IMR-90 (cell line): ENCODE data around the gene DVL1. TPM values are rescaled to one million over a fixed set of nuclear protein-coding genes. Genes with fewer than 3 reads are reported as not detected.

Experiments used
- ATAC-seq: fragments of 200-7000 bp; cut with Tn5 transposase; 2 replicates; pipeline ENCODE4 v1.9.1; 2020; ENCODE audit warnings: low read depth, mild to moderate bottlenecking, moderate library complexity
- BruUV-seq: library from RNA; stranded (reverse); fragments of 400-500 nt; replicated peaks from 2 replicates; lab custom pipeline; 2021; lab: Mats Ljungman, UMichigan
- CTCF ChIA-PET: fragments of 300-600 bp; formaldehyde crosslinking; extraction: SDS; loops from one replicate; lab custom pipeline; 2021; ENCODE audit warnings: antibody characterized with exemption; lab: Yijun Ruan, JAX
- POLR2A ChIA-PET: fragments of 300-600 bp; sonication (Branson Sonifier 250); formaldehyde crosslinking; loops from one replicate; lab custom pipeline; 2022; ENCODE audit warnings: antibody characterized with exemption; ENCODE audit not compliant: unreplicated experiment; lab: Charles Lee
- DNase-seq: peaks from one replicate; pipeline ENCODE4 v3.0.0; 2013
- H2AFZ ChIP-seq: replicated peaks from 2 replicates; pipeline ENCODE3; 2013; ENCODE audit warnings: low read length, mild to moderate bottlenecking; ENCODE audit not compliant: poor library complexity
- H2AK5ac ChIP-seq: 2 replicates; pipeline ENCODE4 v1.6.1; 2013; ENCODE audit warnings: low read depth, low read length, inconsistent platforms
- H2AK9ac ChIP-seq: replicated peaks from 2 replicates; pipeline ENCODE3; 2013; ENCODE audit warnings: mild to moderate bottlenecking, low read depth, low read length, moderate library complexity; ENCODE audit not compliant: poor library complexity
- H2BK120ac ChIP-seq: 2 replicates; pipeline ENCODE4 v1.6.1; 2013; ENCODE audit warnings: low read depth, low read length, inconsistent platforms
- H2BK15ac ChIP-seq: 3 replicates; pipeline ENCODE4 v1.6.1; 2013; ENCODE audit warnings: low read depth, low read length, inconsistent platforms
- H2BK20ac ChIP-seq: 2 replicates; pipeline ENCODE4 v1.6.1; 2013; ENCODE audit warnings: low read depth, mild to moderate bottlenecking, inconsistent platforms, low read length, moderate library complexity
- H2BK5ac ChIP-seq: 2 replicates; pipeline ENCODE4 v1.6.1; 2013; ENCODE audit warnings: mild to moderate bottlenecking, low read depth, low read length, inconsistent platforms; ENCODE audit not compliant: poor library complexity, severe bottlenecking
- H3K14ac ChIP-seq: replicated peaks from 2 replicates; pipeline ENCODE4 v1.6.1; 2013; ENCODE audit warnings: low read depth, low read length, inconsistent platforms
- H3K18ac ChIP-seq: 2 replicates; pipeline ENCODE4 v1.6.1; 2013; ENCODE audit warnings: low read depth, low read length, control low read depth
- H3K23ac ChIP-seq: 2 replicates; pipeline ENCODE4 v1.6.1; 2013; ENCODE audit warnings: low read depth, low read length, inconsistent platforms
- H3K27ac ChIP-seq: 2 replicates; pipeline ENCODE4 v1.5.1; 2013; ENCODE audit warnings: mild to moderate bottlenecking, control low read depth, low read length; ENCODE audit not compliant: insufficient read depth
- H3K27me3 ChIP-seq: 2 replicates; pipeline ENCODE4 v1.6.1; 2013; ENCODE audit warnings: low read length; ENCODE audit not compliant: control insufficient read depth, insufficient read depth
- H3K36me3 ChIP-seq: 2 replicates; pipeline ENCODE4 v1.6.1; 2013; ENCODE audit warnings: low read length, mixed read lengths; ENCODE audit not compliant: control insufficient read depth, insufficient read depth
- H3K4ac ChIP-seq: 2 replicates; pipeline ENCODE4 v1.6.1; 2013; ENCODE audit warnings: low read depth, low read length, inconsistent platforms
- H3K4me1 ChIP-seq: 2 replicates; pipeline ENCODE4 v1.6.1; 2013; ENCODE audit warnings: low read length, mixed read lengths; ENCODE audit not compliant: control insufficient read depth, insufficient read depth
- H3K4me2 ChIP-seq: 2 replicates; pipeline ENCODE4 v1.6.1; 2013; ENCODE audit warnings: low read depth, mild to moderate bottlenecking, control low read depth, low read length, moderate library complexity
- H3K4me3 ChIP-seq: 2 replicates; pipeline ENCODE4 v1.5.1; 2013; ENCODE audit warnings: low read depth, mild to moderate bottlenecking, control low read depth, low read length, moderate library complexity; ENCODE audit not compliant: insufficient read depth
- H3K56ac ChIP-seq: 2 replicates; pipeline ENCODE4 v1.6.1; 2013; ENCODE audit warnings: low read length, inconsistent platforms; ENCODE audit not compliant: insufficient read depth; ENCODE audit errors: extremely low read depth
- H3K79me1 ChIP-seq, 2 experiments: 2 replicates each; pipeline ENCODE4 v1.6.1; 2013; ENCODE audit warnings: low read length in 2 of 2, inconsistent platforms in 1 of 2, low read depth in 1 of 2
- H3K9ac ChIP-seq: 2 replicates; pipeline ENCODE4 v1.6.1; 2013; ENCODE audit warnings: low read depth, low read length, control low read depth
- H3K9me1 ChIP-seq: 2 replicates; pipeline ENCODE4 v1.6.1; 2013; ENCODE audit warnings: low read length, inconsistent platforms; ENCODE audit not compliant: insufficient read depth
- H3K9me3 ChIP-seq: 2 replicates; pipeline ENCODE4 v1.6.1; 2013; ENCODE audit warnings: low read length; ENCODE audit not compliant: control insufficient read depth, insufficient read depth
- H4K20me1 ChIP-seq: 2 replicates; pipeline ENCODE4 v1.6.1; 2013; ENCODE audit warnings: low read length, inconsistent platforms; ENCODE audit not compliant: insufficient read depth
- H4K5ac ChIP-seq: 2 replicates; pipeline ENCODE4 v1.6.1; 2013; ENCODE audit warnings: mild to moderate bottlenecking, low read depth, low read length, control low read depth
- H4K8ac ChIP-seq, 2 experiments: 2 replicates each; pipeline ENCODE4 v1.6.1; 2013; ENCODE audit warnings: low read depth in 2 of 2, low read length in 2 of 2, control low read depth in 1 of 2, inconsistent platforms in 1 of 2
- H4K91ac ChIP-seq: 2 replicates; pipeline ENCODE4 v1.6.1; 2013; ENCODE audit warnings: low read depth, low read length, inconsistent platforms; ENCODE audit not compliant: insufficient read depth
- CEBPB ChIP-seq: IDR thresholded peaks from 2 replicates; pipeline ENCODE4 v1.6.1; 2012; ENCODE audit warnings: low read depth, low read length, improper control_type of control experiment
- CHD1 ChIP-seq: IDR thresholded peaks from 2 replicates; pipeline ENCODE4 v1.6.1; 2012; ENCODE audit warnings: low read depth, low read length, improper control_type of control experiment
- CTCF ChIP-seq: conservative IDR thresholded peaks from 2 replicates; pipeline ENCODE4 v1.5.1; 2012; ENCODE audit warnings: mild to moderate bottlenecking, low read depth, low read length, improper control_type of control experiment
- ELK1 ChIP-seq: fragments of 150-350 bp; IDR thresholded peaks from 2 replicates; pipeline ENCODE4 v1.6.1; 2016; ENCODE audit warnings: low read depth, mild to moderate bottlenecking, low read length, moderate library complexity, borderline replicate concordance
- FOS ChIP-seq: fragments of 150-350 bp; IDR thresholded peaks from 2 replicates; pipeline ENCODE4 v1.6.1; 2016; ENCODE audit warnings: low read depth, low read length
- MAFK ChIP-seq: IDR thresholded peaks from 2 replicates; pipeline ENCODE4 v1.6.1; 2012; ENCODE audit warnings: low read depth, low read length, improper control_type of control experiment
- MAZ ChIP-seq: IDR thresholded peaks from 2 replicates; pipeline ENCODE4 v1.6.1; 2012; ENCODE audit warnings: low read depth, mild to moderate bottlenecking, low read length, improper control_type of control experiment, moderate library complexity, borderline replicate concordance
- MXI1 ChIP-seq: IDR thresholded peaks from 2 replicates; pipeline ENCODE4 v1.6.1; 2012; ENCODE audit warnings: low read depth, mild to moderate bottlenecking, low read length, moderate library complexity, borderline replicate concordance
- NFE2L2 ChIP-seq: fragments of 150-350 bp; IDR thresholded peaks from 2 replicates; pipeline ENCODE4 v1.6.1; 2016; ENCODE audit warnings: low read depth, mild to moderate bottlenecking, low read length
- POLR2A ChIP-seq: IDR thresholded peaks from 2 replicates; pipeline ENCODE4 v1.6.1; 2012; ENCODE audit warnings: mild to moderate bottlenecking, low read depth, low read length
- RAD21 ChIP-seq: IDR thresholded peaks from 2 replicates; pipeline ENCODE4 v1.6.1; 2012; ENCODE audit warnings: low read length, improper control_type of control experiment
- RFX5 ChIP-seq: IDR thresholded peaks from 2 replicates; pipeline ENCODE4 v1.8.0; 2012; ENCODE audit warnings: low read depth, mild to moderate bottlenecking, low read length, moderate library complexity
- SMC3 ChIP-seq: fragments of 150-350 bp; IDR thresholded peaks from 2 replicates; pipeline ENCODE4 v1.6.1; 2016; ENCODE audit warnings: low read depth, mild to moderate bottlenecking, antibody characterized with exemption, low read length, moderate library complexity
- USF2 ChIP-seq: fragments of 150-350 bp; IDR thresholded peaks from 2 replicates; pipeline ENCODE4 v1.6.1; 2017; ENCODE audit warnings: mild to moderate bottlenecking, antibody characterized with exemption, low read length, low read depth
- WGBS, 2 experiments: methylation state at CpG; one replicate each; pipeline versions ENCODE4 v1.1.5 to v1.1.7; 2013; ENCODE audit warnings: missing lambda C conversion rate in 2 of 2; ENCODE audit not compliant: insufficient read length in 1 of 2; ENCODE audit errors: extremely low coverage in 2 of 2; 5-methylcytosine and 5-hydroxymethylcytosine counted together
- dilution Hi-C: fragments of 300-500 bp; cut with HindIII; formaldehyde crosslinking; loops from one replicate; pipeline ENCODE4 v1.14.3; 2018; ENCODE audit warnings: low sequenced_read_pairs; ENCODE audit not compliant: unreplicated experiment
- in situ Hi-C: fragments of 300-500 bp; cut with MboI; formaldehyde crosslinking; loops from 3 replicates; pipeline ENCODE4 v1.14.3; 2019; ENCODE audit warnings: low sequenced_read_pairs, inconsistent platforms, mixed read lengths
- intact Hi-C: fragments of 100-400 bp; cut with micrococcal nuclease; formaldehyde crosslinking; loops from 2 replicates; pipeline ENCODE4 v1.10.0; 2022
- polyA plus RNA-seq, 3 experiments: library from polyadenylated mRNA; depleted of rRNA; stranded (reverse); fragments of >200 nt; gene quantifications; 2 replicates each; pipeline ENCODE4 v1.2.3, GENCODE V29; 2012; ENCODE audit warnings: low replicate concordance in 1 of 3
- total RNA-seq: library from RNA; depleted of rRNA; stranded (reverse); fragments of >200 nt; gene quantifications from 2 replicates; pipeline ENCODE4 v1.2.3, GENCODE V29; 2012

Gene DVL1
- total and polyA plus RNA-seq, 2 of the 4 experiments (the other 2 are of a cell fraction) = 27.2 to 35.9 TPM

GRCh38 chr1:1351511-1352427, 2.6 kb upstream of the DVL1 start:
- H4K20me1 ChIP-seq = peaks cover 69% of the 10 kb centered on the region
- ATAC-seq = no peak
- POLR2A ChIA-PET = interaction anchor here (0.6 to 1.0 kb wide), 2 partner anchors 24 to 391 kb away, joined by 3 read pairs; partner anchors contain the start of gene AURKAIP1
- TF ChIP-seq MAZ (no peak), USF2 (no peak), SMC3 (no peak), RFX5 (no peak), ELK1 (no peak), NFE2L2 (no peak), CHD1 (no peak), RAD21 (no peak), FOS (no peak), MAFK (no peak), MXI1 (no peak), POLR2A (no peak), CEBPB (no peak), CTCF (no peak)

More at GRCh38 chr1:1351511-1352427, 2.6 kb upstream of the DVL1 start:
- Histone ChIP-seq H3K79me1 (peaks cover 8 to 39% of the 10 kb centered on the region in 2 experiments; a peak in 3 of 4 replicates), H2BK15ac (no peak overlapping the region), H3K27me3 (no peaks in the 10 kb centered on the region), H3K4me3 (no peak overlapping the region), H3K4ac (peak overlapping the region; percentile 39), H2BK120ac (no peak overlapping the region), H3K27ac (peak overlapping the region; percentile 50; the same call in 1 of the 2 replicates), H4K8ac (peak overlapping the region; percentile 26 to 33; a peak in 1 of 4 replicates), H3K36me3 (peaks cover 36% of the 10 kb centered on the region), H3K9me3 (no peaks in the 10 kb centered on the region), H3K56ac (no peak overlapping the region), H2BK20ac (no peak overlapping the region), H2AK9ac (peak overlapping the region; percentile 82), H2AFZ (peak overlapping the region; percentile 63), H2AK5ac (peak overlapping the region; percentile 39; the same call in 1 of the 2 replicates), H3K4me1 (peaks cover 31% of the 10 kb centered on the region), H4K5ac (no peak overlapping the region), H3K4me2 (peak overlapping the region; percentile 59; the same call in 1 of the 2 replicates), H3K9ac (peak overlapping the region; percentile 25), H4K91ac (no peak overlapping the region), H3K23ac (no peak overlapping the region), H3K14ac (no peak overlapping the region; the same call in 1 of the 2 replicates), H2BK5ac (no peak overlapping the region), H3K18ac (no peak overlapping the region), H3K9me1 (no peaks in the 10 kb centered on the region)
- dilution Hi-C loops (no loop called here), in situ Hi-C loops (no loop called here), intact Hi-C loops (no loop called here)
- CTCF ChIA-PET = no interaction called here
- BruUV-seq = no TSS peak
- peak; percentile 38 for DNase-seq
- WGBS, 2 experiments = 43% methylated on average over 7 of the region's 29 CpGs; no CpG with 5 or more reads in 1 of the 2 experiments
